Sigmoid colon (tissue), 7 donors: ENCODE measurements around the gene ZFHX3. TPM values are rescaled to one million over a fixed set of nuclear protein-coding genes. Genes with fewer than 3 reads are reported as not detected.
A peak's percentile ranks its signal among the peaks of the same experiment; 100 is the strongest.

Experiments used
- DNase-seq: peaks from one replicate; pipeline ENCODE4 v3.0.0-alpha.2; 2019
- H3K27ac ChIP-seq, 4 donors: fragments of 200-600 bp; sonication (generic); one replicate each; pipeline ENCODE4 v1.5.1; 2016 to 2019; ENCODE audit warnings: mild to moderate bottlenecking in 1 of 4
- H3K27me3 ChIP-seq, 3 donors: fragments of 200-600 bp; sonication (generic); one replicate each; pipeline ENCODE4 v1.5.1; 2019; ENCODE audit warnings: mild to moderate bottlenecking in 1 of 3
- H3K36me3 ChIP-seq, 4 donors: fragments of 200-600 bp; sonication (generic); one replicate each; pipeline ENCODE4 v1.5.1; 2016 to 2019
- H3K4me1 ChIP-seq, 4 donors: fragments of 200-600 bp; sonication (generic); one replicate each; pipeline ENCODE4 v1.5.1; 2017 to 2019
- H3K4me3 ChIP-seq, 4 donors: fragments of 200-600 bp; sonication (generic); one replicate each; pipeline ENCODE4 v1.5.1; 2017 to 2019; ENCODE audit warnings: mild to moderate bottlenecking in 2 of 4, moderate library complexity in 1 of 4
- H3K9me3 ChIP-seq, 4 donors: fragments of 200-600 bp in 3 of 4; sonication (generic) in 3 of 4; one replicate each; pipeline versions ENCODE4 v1.5.1 to v1.6.1; 2013 to 2019
- CTCF ChIP-seq, 4 experiments: fragments of 450-650 bp in 3 of 4; fragments of 200-600 bp in 1 of 4; IDR thresholded peaks; one replicate each; pipeline ENCODE4 v1.5.1; 2016 to 2019; ENCODE audit warnings: antibody characterized with exemption in 4 of 4, mild to moderate bottlenecking in 3 of 4, moderate library complexity in 2 of 4
- EP300 ChIP-seq, 4 donors: sonication (generic); formaldehyde crosslinking; IDR thresholded peaks; one replicate each; pipeline ENCODE4 v1.6.1; 2017; ENCODE audit warnings: antibody characterized with exemption in 4 of 4
- POLR2A ChIP-seq, 2 donors: fragments of 450-650 bp; IDR thresholded peaks; one replicate each; pipeline ENCODE4 v1.6.1; 2016; ENCODE audit warnings: antibody characterized with exemption in 2 of 2, mild to moderate bottlenecking in 2 of 2, moderate library complexity in 2 of 2
- POLR2AphosphoS5 ChIP-seq, 4 donors: sonication (generic); formaldehyde crosslinking; IDR thresholded peaks; one replicate each; pipeline ENCODE4 v1.6.1; 2017; ENCODE audit warnings: antibody characterized with exemption in 4 of 4
- WGBS, 2 donors: extraction: QIAGEN DNeasy Blood & Tissue Kit; methylation state at CpG; one replicate each; pipeline ENCODE4 v1.1.7; 2013; 5-methylcytosine and 5-hydroxymethylcytosine counted together
- intact Hi-C: fragments of 100-400 bp; cut with DNase I; formaldehyde crosslinking; loops from one replicate; pipeline ENCODE4 v1.15.1; 2023
- polyA plus RNA-seq, 3 donors: library from polyadenylated mRNA; stranded (reverse); fragments of 200-250 nt; gene quantifications; one replicate each; pipeline ENCODE4 v1.2.3, GENCODE V29; 2013
- total RNA-seq, 4 donors: library from RNA; depleted of rRNA; stranded (reverse); fragments of >200 nt; gene quantifications; one replicate each; pipeline ENCODE4 v1.1.0, GENCODE V29; 2016
- donor health status: healthy with polysubstance abuse.
- donor health status: Bipolar disorder and iron deficiency.
- donor health status: healthy.

The ZFHX3 gene
- total and polyA plus RNA-seq, 7 donors = 0.69 to 38.8 (median 17.8) TPM

GRCh38 chr16:72786606-72787005, 261.3 kb downstream of the ZFHX3 start:
- Histone ChIP-seq H3K4me3 (no peak overlapping the region), H3K9me3 (no peaks in the 10 kb centered on the region), H3K27me3 (no peaks in the 10 kb centered on the region), H3K27ac (peak overlapping the region in 1 of 4 donors; percentile 71), H3K4me1 (peaks cover 0 to 22% (median 13%) of the 10 kb centered on the region in 4 donors), H3K36me3 (peaks cover 0 to 27% (median 2%) of the 10 kb centered on the region in 4 donors)
- TF ChIP-seq POLR2A (IDR thresholded peaks at IDR 0.05) (no peak), CTCF (IDR thresholded peaks at IDR 0.05) (no peak), EP300 (IDR thresholded peaks at IDR 0.05) (no peak), POLR2AphosphoS5 (IDR thresholded peaks at IDR 0.05) (no peak)
- 96 to 97% methylated on average over 6 of the region's 6 CpGs for WGBS, 2 donors
- intact Hi-C loops = loop anchor here (10.0 kb wide), 1 partner anchor 122 kb away; no protein-coding TSS in a partner anchor
- no peak for DNase-seq

- intact Hi-C loops = loop anchor here (10.0 kb wide), 1 partner anchor 121 kb away; no protein-coding TSS in a partner anchor
- H3K27me3 ChIP-seq = no peaks in the 10 kb centered on the region
- peak overlapping the region in 1 of 4 donors; percentile 0 for H3K4me3 ChIP-seq
- H3K27ac ChIP-seq = peak overlapping the region in 2 of 4 donors; percentile 7 to 71
- H3K4me1 ChIP-seq = peaks cover 0 to 22% (median 13%) of the 10 kb centered on the region in 4 donors
- H3K9me3 ChIP-seq = no peaks in the 10 kb centered on the region
- H3K36me3 ChIP-seq = peaks cover 0 to 27% (median 2%) of the 10 kb centered on the region in 4 donors
- WGBS, 2 donors = 64 to 75% methylated on average over 3 of the region's 3 CpGs
- TF ChIP-seq POLR2A (IDR thresholded peaks at IDR 0.05) (no peak), POLR2AphosphoS5 (IDR thresholded peaks at IDR 0.05) (no peak), CTCF (IDR thresholded peaks at IDR 0.05) (no peak), EP300 (IDR thresholded peaks at IDR 0.05) (no peak)
- DNase-seq = no peak
Measured at GRCh38 chr16:72785886-72786285, 262.0 kb downstream of the ZFHX3 start.

GRCh38 chr16:72785171-72785570, 262.8 kb downstream of the ZFHX3 start:
- WGBS, 2 donors = 93 to 95% methylated on average over 2 of the region's 2 CpGs
- intact Hi-C loops = loop anchor here (10.0 kb wide), 1 partner anchor 120 kb away; no protein-coding TSS in a partner anchor

GRCh38 chr16:72783716-72784318, 264.1 kb downstream of the ZFHX3 start:
- Histone ChIP-seq H3K4me1 (peaks cover 0 to 22% (median 13%) of the 10 kb centered on the region in 4 donors), H3K27ac (peak overlapping the region in 1 of 4 donors; percentile 8), H3K36me3 (peaks cover 0 to 10% (median 0%) of the 10 kb centered on the region in 4 donors), H3K27me3 (no peaks in the 10 kb centered on the region), H3K9me3 (no peaks in the 10 kb centered on the region), H3K4me3 (no peak overlapping the region)
- DNase-seq = no peak
- intact Hi-C loops = loop anchor here (10.0 kb wide), 1 partner anchor 119 kb away; no protein-coding TSS in a partner anchor
- 60 to 83% methylated on average over 4 of the region's 4 CpGs for WGBS, 2 donors
- TF ChIP-seq CTCF (IDR thresholded peaks at IDR 0.05) (no peak), EP300 (IDR thresholded peaks at IDR 0.05) (no peak), POLR2A (IDR thresholded peaks at IDR 0.05) (no peak), POLR2AphosphoS5 (IDR thresholded peaks at IDR 0.05) (no peak)

More at GRCh38 chr16:72785171-72785570, 262.8 kb downstream of the ZFHX3 start:
- Histone ChIP-seq H3K4me1 (peaks cover 0 to 22% (median 13%) of the 10 kb centered on the region in 4 donors), H3K36me3 (peaks cover 0 to 20% (median under 1%) of the 10 kb centered on the region in 4 donors), H3K27ac (peak overlapping the region in 2 of 4 donors; percentile 7 to 71), H3K4me3 (peak overlapping the region in 1 of 4 donors; percentile 0), H3K27me3 (no peaks in the 10 kb centered on the region), H3K9me3 (no peaks in the 10 kb centered on the region)
- no peak for TF ChIP-seq CTCF (IDR thresholded peaks at IDR 0.05)
- TF ChIP-seq POLR2AphosphoS5 (IDR thresholded peaks at IDR 0.05) = no peak
- TF ChIP-seq EP300 (IDR thresholded peaks at IDR 0.05) = no peak
- no peak for TF ChIP-seq POLR2A (IDR thresholded peaks at IDR 0.05)
- DNase-seq = no peak
